Fibroblast of peridontal ligament (primary cell): ENCODE data around the gene HTD2.
"Not testable (repeated sequence)": the region's sequence is repeated elsewhere in the genome, so short reads cannot be mapped to it uniquely, and the experiment has no call there.

ENCODE experiments used
- DNase-seq: peaks from one replicate; pipeline ENCODE4 v3.0.0-alpha.2; 2010; ENCODE audit errors: extremely low read depth

The HTD2 gene

GRCh38 chr3:58305882-58306711 is at the start of gene HTD2, which contains the start of gene RPP14:
Gene HTD2, plus strand, starts transcription at chr3:58306520. Its CDS starts 11,094 bp downstream, at chr3:58317614.
Gene RPP14, plus strand, starts transcription at chr3:58306245. Its CDS starts 4,085 bp downstream, at chr3:58310330.
- DNase-seq, result peak; percentile 98

GRCh38 chr3:58258392-58259055 is 47.8 kb upstream of the HTD2 start:
- DNase-seq, result no peak

GRCh38 chr3:58260261-58260731 is 46.0 kb upstream of the HTD2 start:
- DNase-seq, result peak; percentile 62

- no peak for DNase-seq
These were observed 45.6 kb upstream of the HTD2 start for GRCh38 chr3:58260733-58261132.

- DNase-seq, result no peak
These were observed 44.2 kb upstream of the HTD2 start for GRCh38 chr3:58261954-58262666.

GRCh38 chr3:58266577-58266976 is 39.7 kb upstream of the HTD2 start:
- peak; percentile 78 for DNase-seq

- DNase-seq, result not testable (repeated sequence)
These were observed 38.8 kb upstream of the HTD2 start for GRCh38 chr3:58267543-58267942.

GRCh38 chr3:58269356-58269755 is 37.0 kb upstream of the HTD2 start:
- no peak for DNase-seq

GRCh38 chr3:58270485-58270884 is 35.8 kb upstream of the HTD2 start:
- DNase-seq, result no peak

- DNase-seq, result peak; percentile 91
These were observed 34.3 kb upstream of the HTD2 start for GRCh38 chr3:58271901-58272501.

- DNase-seq, result peak; percentile 48
These were observed 33.4 kb upstream of the HTD2 start for GRCh38 chr3:58272891-58273290.

- not testable (repeated sequence) for DNase-seq
These were observed 33.0 kb upstream of the HTD2 start for GRCh38 chr3:58273362-58273761.

GRCh38 chr3:58274027-58274614 is 32.2 kb upstream of the HTD2 start:
- peak; percentile 44 for DNase-seq

GRCh38 chr3:58281069-58281468 is 25.3 kb upstream of the HTD2 start:
- DNase-seq, result no peak

GRCh38 chr3:58285334-58285733 is 21.0 kb upstream of the HTD2 start:
- no peak for DNase-seq

GRCh38 chr3:58287354-58287753 is 19.0 kb upstream of the HTD2 start:
- no peak for DNase-seq

GRCh38 chr3:58288011-58288728 is 18.1 kb upstream of the HTD2 start:
- DNase-seq, result no peak

- DNase-seq, result not testable (repeated sequence)
These were observed 17.2 kb upstream of the HTD2 start for GRCh38 chr3:58288964-58289613.

GRCh38 chr3:58290446-58290845 is 15.9 kb upstream of the HTD2 start:
- not testable (repeated sequence) for DNase-seq

- DNase-seq, result no peak
These were observed 14.5 kb upstream of the HTD2 start for GRCh38 chr3:58291671-58292338.
